ENCODE results near the gene AQP1. TPM values are rescaled to one million over a fixed set of nuclear protein-coding genes. Genes with fewer than 3 reads are reported as not detected.

The AQP1 gene
- total and polyA plus RNA-seq, 2 of the 13 experiments (the other 11 are each of a cell fraction or from before 2014, with no cell fraction given): not detected

DNA sequence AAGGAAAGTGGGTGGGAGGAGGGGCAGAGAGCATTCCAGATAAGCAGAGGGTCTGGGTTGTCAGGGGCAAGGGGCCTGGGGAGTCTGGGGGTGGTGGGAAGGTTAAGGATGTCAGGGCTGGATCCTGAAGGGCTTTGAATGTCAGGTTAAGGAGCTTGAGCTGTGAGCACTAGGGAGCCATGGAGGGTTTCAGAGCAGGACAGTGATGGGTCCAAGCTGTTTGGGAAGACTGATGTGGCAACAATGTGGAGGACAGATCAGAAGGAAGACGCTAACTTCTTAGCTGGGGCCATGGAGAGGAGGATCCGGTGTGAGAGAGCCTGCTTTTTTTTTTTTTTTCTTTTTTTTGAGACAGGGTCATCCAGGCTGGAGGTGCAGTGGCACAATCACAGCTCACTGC is 13.9 kb upstream of the AQP1 start:
- H3K79me2 ChIP-seq (ENCODE audit: insufficient read depth, low read length): no peaks in the 10 kb centered on the region
- no peak overlapping the region for H3K9ac ChIP-seq (ENCODE audit: insufficient read depth, low read depth, low read length)
- CTCF ChIA-PET (ENCODE audit: low intra/inter-chr PET ratio, low total read pairs): no interaction called here
- no peaks in the 10 kb centered on the region for H3K4me1 ChIP-seq (ENCODE audit: insufficient read depth, low read length)
- POLR2A ChIA-PET: no interaction called here
- ATAC-seq: no peak
- H3K27ac ChIP-seq (ENCODE audit: extremely low read length, insufficient read depth, low read length): no peak overlapping the region
- 18% methylated on average over 2 of the region's 2 CpGs for WGBS (ENCODE audit: low lambda C conversion rate)
- no peak for DNase-seq (ENCODE audit: low spot score)
- no peak for FAIRE-seq
- no peaks in the 10 kb centered on the region for H3K36me3 ChIP-seq (replicated peaks in 1 of 2; ENCODE audit: control insufficient read depth in 1 of 2, insufficient read depth in 2 of 2, low read length in 2 of 2)
- no peaks in the 10 kb centered on the region for H4K20me1 ChIP-seq (ENCODE audit: insufficient read depth, low read length)
- no TSS peak for BruUV-seq (replicated peaks)
- intact Hi-C loops (cut with micrococcal nuclease; ENCODE audit: unreplicated experiment): no loop called here
- TF ChIP-seq SP1 (IDR thresholded peaks at IDR 0.05): no peak
- no peak for TF ChIP-seq SP1 (CRISPR knock-in tag; IDR thresholded peaks at IDR 0.05)
- no peak for TF ChIP-seq GATA4 (IDR thresholded peaks at IDR 0.05; ENCODE audit: borderline replicate concordance, low read depth)
- TF ChIP-seq, protein P1, sequence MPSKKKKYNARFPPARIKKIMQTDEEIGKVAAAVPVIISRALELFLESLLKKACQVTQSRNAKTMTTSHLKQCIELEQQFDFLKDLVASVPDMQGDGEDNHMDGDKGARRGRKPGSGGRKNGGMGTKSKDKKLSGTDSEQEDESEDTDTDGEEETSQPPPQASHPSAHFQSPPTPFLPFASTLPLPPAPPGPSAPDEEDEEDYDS (CRISPR knock-in tag; IDR thresholded peaks at IDR 0.05): no peak
- no peak for TF ChIP-seq TBX2 (CRISPR knock-in tag; IDR thresholded peaks at IDR 0.05; ENCODE audit: borderline replicate concordance)
- TF ChIP-seq NCOR1 (IDR thresholded peaks at IDR 0.05; ENCODE audit: borderline replicate concordance, low read length): no peak
- no peak for TF ChIP-seq RFXANK (CRISPR knock-in tag; IDR thresholded peaks at IDR 0.05)
- TF ChIP-seq, protein P2, sequence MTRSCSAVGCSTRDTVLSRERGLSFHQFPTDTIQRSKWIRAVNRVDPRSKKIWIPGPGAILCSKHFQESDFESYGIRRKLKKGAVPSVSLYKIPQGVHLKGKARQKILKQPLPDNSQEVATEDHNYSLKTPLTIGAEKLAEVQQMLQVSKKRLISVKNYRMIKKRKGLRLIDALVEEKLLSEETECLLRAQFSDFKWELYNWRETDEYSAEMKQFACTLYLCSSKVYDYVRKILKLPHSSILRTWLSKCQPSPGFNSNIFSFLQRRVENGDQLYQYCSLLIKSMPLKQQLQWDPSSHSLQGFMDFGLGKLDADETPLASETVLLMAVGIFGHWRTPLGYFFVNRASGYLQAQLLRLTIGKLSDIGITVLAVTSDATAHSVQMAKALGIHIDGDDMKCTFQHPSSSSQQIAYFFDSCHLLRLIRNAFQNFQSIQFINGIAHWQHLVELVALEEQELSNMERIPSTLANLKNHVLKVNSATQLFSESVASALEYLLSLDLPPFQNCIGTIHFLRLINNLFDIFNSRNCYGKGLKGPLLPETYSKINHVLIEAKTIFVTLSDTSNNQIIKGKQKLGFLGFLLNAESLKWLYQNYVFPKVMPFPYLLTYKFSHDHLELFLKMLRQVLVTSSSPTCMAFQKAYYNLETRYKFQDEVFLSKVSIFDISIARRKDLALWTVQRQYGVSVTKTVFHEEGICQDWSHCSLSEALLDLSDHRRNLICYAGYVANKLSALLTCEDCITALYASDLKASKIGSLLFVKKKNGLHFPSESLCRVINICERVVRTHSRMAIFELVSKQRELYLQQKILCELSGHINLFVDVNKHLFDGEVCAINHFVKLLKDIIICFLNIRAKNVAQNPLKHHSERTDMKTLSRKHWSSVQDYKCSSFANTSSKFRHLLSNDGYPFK (CRISPR knock-in tag; IDR thresholded peaks at IDR 0.05; ENCODE audit: borderline replicate concordance): no peak
- no peak for TF ChIP-seq NFIB (CRISPR knock-in tag; IDR thresholded peaks at IDR 0.05; ENCODE audit: borderline replicate concordance)
- TF ChIP-seq ZNF510 (CRISPR knock-in tag; IDR thresholded peaks at IDR 0.05; ENCODE audit: low read depth): no peak
- no peak for TF ChIP-seq ZNF263 (CRISPR knock-in tag; IDR thresholded peaks at IDR 0.05)
- no peak for TF ChIP-seq SATB2 (CRISPR knock-in tag; IDR thresholded peaks at IDR 0.05)
- TF ChIP-seq RBFOX2 (IDR thresholded peaks at IDR 0.05; ENCODE audit: low read depth, low read length): no peak
- TF ChIP-seq, protein P3, sequence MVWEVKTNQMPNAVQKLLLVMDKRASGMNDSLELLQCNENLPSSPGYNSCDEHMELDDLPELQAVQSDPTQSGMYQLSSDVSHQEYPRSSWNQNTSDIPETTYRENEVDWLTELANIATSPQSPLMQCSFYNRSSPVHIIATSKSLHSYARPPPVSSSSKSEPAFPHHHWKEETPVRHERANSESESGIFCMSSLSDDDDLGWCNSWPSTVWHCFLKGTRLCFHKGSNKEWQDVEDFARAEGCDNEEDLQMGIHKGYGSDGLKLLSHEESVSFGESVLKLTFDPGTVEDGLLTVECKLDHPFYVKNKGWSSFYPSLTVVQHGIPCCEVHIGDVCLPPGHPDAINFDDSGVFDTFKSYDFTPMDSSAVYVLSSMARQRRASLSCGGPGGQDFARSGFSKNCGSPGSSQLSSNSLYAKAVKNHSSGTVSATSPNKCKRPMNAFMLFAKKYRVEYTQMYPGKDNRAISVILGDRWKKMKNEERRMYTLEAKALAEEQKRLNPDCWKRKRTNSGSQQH (CRISPR knock-in tag; IDR thresholded peaks at IDR 0.05; ENCODE audit: low read depth): no peak
- TF ChIP-seq ZNF589 (CRISPR knock-in tag; conservative IDR thresholded peaks at IDR 0.05): no peak
- TF ChIP-seq ZNF251 (CRISPR knock-in tag; IDR thresholded peaks at IDR 0.05): no peak
- no peak for TF ChIP-seq HHEX (CRISPR knock-in tag; IDR thresholded peaks at IDR 0.05)
- TF ChIP-seq, protein P4, sequence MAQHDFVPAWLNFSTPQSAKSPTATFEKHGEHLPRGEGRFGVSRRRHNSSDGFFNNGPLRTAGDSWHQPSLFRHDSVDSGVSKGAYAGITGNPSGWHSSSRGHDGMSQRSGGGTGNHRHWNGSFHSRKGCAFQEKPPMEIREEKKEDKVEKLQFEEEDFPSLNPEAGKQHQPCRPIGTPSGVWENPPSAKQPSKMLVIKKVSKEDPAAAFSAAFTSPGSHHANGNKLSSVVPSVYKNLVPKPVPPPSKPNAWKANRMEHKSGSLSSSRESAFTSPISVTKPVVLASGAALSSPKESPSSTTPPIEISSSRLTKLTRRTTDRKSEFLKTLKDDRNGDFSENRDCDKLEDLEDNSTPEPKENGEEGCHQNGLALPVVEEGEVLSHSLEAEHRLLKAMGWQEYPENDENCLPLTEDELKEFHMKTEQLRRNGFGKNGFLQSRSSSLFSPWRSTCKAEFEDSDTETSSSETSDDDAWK (CRISPR knock-in tag; IDR thresholded peaks at IDR 0.05): no peak
- TF ChIP-seq, protein P5, sequence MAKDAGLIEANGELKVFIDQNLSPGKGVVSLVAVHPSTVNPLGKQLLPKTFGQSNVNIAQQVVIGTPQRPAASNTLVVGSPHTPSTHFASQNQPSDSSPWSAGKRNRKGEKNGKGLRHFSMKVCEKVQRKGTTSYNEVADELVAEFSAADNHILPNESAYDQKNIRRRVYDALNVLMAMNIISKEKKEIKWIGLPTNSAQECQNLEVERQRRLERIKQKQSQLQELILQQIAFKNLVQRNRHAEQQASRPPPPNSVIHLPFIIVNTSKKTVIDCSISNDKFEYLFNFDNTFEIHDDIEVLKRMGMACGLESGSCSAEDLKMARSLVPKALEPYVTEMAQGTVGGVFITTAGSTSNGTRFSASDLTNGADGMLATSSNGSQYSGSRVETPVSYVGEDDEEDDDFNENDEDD (CRISPR knock-in tag; IDR thresholded peaks at IDR 0.05; ENCODE audit: borderline replicate concordance): no peak
- no peak overlapping the region for H2AFZ ChIP-seq (ENCODE audit: low read length)
- in situ Hi-C loops (cut with HindIII; ENCODE audit: extremely low pct_ligation_motif_present, low pct_unique_long_range_greater_than_20kb): no loop called here
- no peaks in the 10 kb centered on the region for H3K9me3 ChIP-seq (ENCODE audit: low read length)
- H3K4me2 ChIP-seq (ENCODE audit: low read depth, low read length): no peak overlapping the region
- no peak overlapping the region for H3K4me3 ChIP-seq (replicated peaks in 1 of 3; ENCODE audit: insufficient read depth in 1 of 3, low read depth in 2 of 3, low read length in 3 of 3)
- peaks cover 0 to 3% of the 10 kb centered on the region in 2 experiments; a peak in 2 of 5 replicates for H3K27me3 ChIP-seq (ENCODE audit: control insufficient read depth in 1 of 2, insufficient read depth in 2 of 2, low read length in 2 of 2)
